H1 (cell line): ENCODE data around the gene SOX14. TPM values are rescaled to one million over a fixed set of nuclear protein-coding genes. Genes with fewer than 3 reads are reported as not detected.
A peak's percentile ranks its signal among the peaks of the same experiment; 100 is the strongest.

ENCODE experiments used
- CTCF ChIA-PET: fragments of 300-600 bp; sonication (Branson Sonifier 250); formaldehyde crosslinking; loops from one replicate; lab custom pipeline; 2021; ENCODE audit not compliant: partially characterized antibody; lab: Charles Lee
- POLR2A ChIA-PET: fragments of 300-600 bp; sonication (Branson Sonifier 250); formaldehyde crosslinking; loops from one replicate; lab custom pipeline; 2021; ENCODE audit warnings: inconsistent platforms; ENCODE audit not compliant: partially characterized antibody; lab: Charles Lee
- DNase-seq, 2 experiments: peaks; one replicate each; pipeline versions ENCODE4 v3.0.0 to v3.0.0-alpha.2; 2010 to 2022; ENCODE audit warnings: low spot score in 2 of 2, low read depth in 1 of 2, mixed read lengths in 1 of 2
- FAIRE-seq: peaks from 2 replicates; lab custom pipeline; 2011; peaks lifted over from hg19 to GRCh38; lab: Jason Lieb, UNC
- H2AFZ ChIP-seq: 2 replicates; pipeline ENCODE4 v1.8.1; 2012; ENCODE audit warnings: low read length, inconsistent platforms
- H2AK5ac ChIP-seq: 2 replicates; pipeline ENCODE4 v1.6.1; 2013; ENCODE audit warnings: low read depth, low read length
- H2BK120ac ChIP-seq: replicated peaks from 2 replicates; pipeline ENCODE3; 2013; ENCODE audit warnings: low read depth, low read length, inconsistent platforms
- H2BK12ac ChIP-seq: 2 replicates; pipeline ENCODE4 v1.6.1; 2013; ENCODE audit warnings: low read depth, low read length
- H2BK15ac ChIP-seq: 2 replicates; pipeline ENCODE4 v1.6.1; 2013; ENCODE audit warnings: low read length
- H2BK20ac ChIP-seq: 2 replicates; pipeline ENCODE4 v1.6.1; 2013; ENCODE audit warnings: low read length
- H2BK5ac ChIP-seq: 2 replicates; pipeline ENCODE4 v1.6.1; 2013; ENCODE audit warnings: low read depth, low read length
- H3K14ac ChIP-seq: 2 replicates; pipeline ENCODE4 v1.6.1; 2013; ENCODE audit warnings: inconsistent platforms; ENCODE audit not compliant: insufficient read length
- H3K18ac ChIP-seq: 2 replicates; pipeline ENCODE4 v1.6.1; 2013; ENCODE audit warnings: low read length; ENCODE audit errors: extremely low read depth
- H3K23ac ChIP-seq: 2 replicates; pipeline ENCODE4 v1.6.1; 2013; ENCODE audit warnings: inconsistent platforms; ENCODE audit not compliant: insufficient read length
- H3K23me2 ChIP-seq: 2 replicates; pipeline ENCODE4 v1.6.1; 2013; ENCODE audit warnings: low read depth, low read length
- H3K27ac ChIP-seq: 2 replicates; pipeline ENCODE4 v1.6.1; 2011; ENCODE audit warnings: low read depth, low read length, inconsistent platforms
- H3K27me3 ChIP-seq, 4 experiments: replicated peaks in 1 of 4; 1 replicate in 1 of 4; 2 replicates in 3 of 4; pipeline versions ENCODE4 v1.6.1 to v1.8.1; 2011 to 2013; ENCODE audit warnings: low read length in 3 of 4, mild to moderate bottlenecking in 3 of 4, inconsistent platforms in 2 of 4, mixed read lengths in 2 of 4, moderate library complexity in 1 of 4; ENCODE audit not compliant: control insufficient read depth in 3 of 4, insufficient read depth in 3 of 4; ENCODE audit errors: extremely low read depth in 1 of 4
- H3K36me3 ChIP-seq, 4 experiments: 2 replicates each; pipeline versions ENCODE4 v1.6.1 to v1.8.1; 2011 to 2013; ENCODE audit warnings: mild to moderate bottlenecking in 4 of 4, low read length in 3 of 4, moderate library complexity in 2 of 4, control low read depth in 1 of 4, inconsistent platforms in 1 of 4; ENCODE audit not compliant: insufficient read depth in 4 of 4, control insufficient read depth in 2 of 4
- H3K4ac ChIP-seq: replicated peaks from 2 replicates; pipeline ENCODE3; 2013; ENCODE audit warnings: low read length, low read depth, mixed read lengths, inconsistent platforms; ENCODE audit not compliant: insufficient read length
- H3K4me1 ChIP-seq, 4 experiments: replicated peaks in 1 of 4; 1 replicate in 1 of 4; 2 replicates in 3 of 4; pipeline versions ENCODE4 v1.6.1 to v1.8.1; 2011 to 2013; ENCODE audit warnings: low read length in 3 of 4, inconsistent platforms in 2 of 4, mixed read lengths in 1 of 4; ENCODE audit not compliant: insufficient read depth in 4 of 4, control insufficient read depth in 3 of 4
- H3K4me2 ChIP-seq, 2 experiments: 2 replicates each; pipeline versions ENCODE4 v1.6.1 to v1.8.1; 2011 to 2013; ENCODE audit warnings: low read depth in 2 of 2, low read length in 2 of 2, control low read depth in 1 of 2, inconsistent platforms in 1 of 2, mild to moderate bottlenecking in 1 of 2; ENCODE audit not compliant: insufficient read depth in 1 of 2
- H3K4me3 ChIP-seq, 4 experiments: fragments of 200-600, 300-600 bp in 1 of 4; sonication (generic), shearing (Covaris generic), sonication (Bioruptor Twin) in 1 of 4; 2 replicates each; pipeline versions ENCODE4 v1.5.1 to v1.8.1; 2011 to 2016; ENCODE audit warnings: low read length in 4 of 4, low read depth in 3 of 4, control low read depth in 2 of 4, inconsistent platforms in 2 of 4, mild to moderate bottlenecking in 2 of 4, mixed read lengths in 1 of 4, moderate library complexity in 1 of 4; ENCODE audit not compliant: insufficient read depth in 2 of 4; ENCODE audit errors: extremely low read depth in 1 of 4
- H3K56ac ChIP-seq: replicated peaks from 2 replicates; pipeline ENCODE3; 2013; ENCODE audit warnings: low read depth, mild to moderate bottlenecking, mixed read lengths, low read length, inconsistent platforms; ENCODE audit not compliant: insufficient read length
- H3K79me1 ChIP-seq: 2 replicates; pipeline ENCODE4 v1.6.1; 2013; ENCODE audit warnings: low read depth, low read length, control low read depth
- H3K79me2 ChIP-seq, 2 experiments: 2 replicates each; pipeline versions ENCODE4 v1.6.1 to v1.8.1; 2012 to 2013; ENCODE audit warnings: low read length in 2 of 2, mild to moderate bottlenecking in 2 of 2, inconsistent platforms in 1 of 2; ENCODE audit not compliant: insufficient read depth in 2 of 2, control insufficient read depth in 1 of 2
- H3K9ac ChIP-seq, 4 experiments: replicated peaks in 1 of 4; 1 replicate in 1 of 4; 2 replicates in 3 of 4; pipeline versions ENCODE4 v1.6.1 to v1.8.1; 2011 to 2013; ENCODE audit warnings: low read depth in 3 of 4, low read length in 3 of 4, control low read depth in 2 of 4, mild to moderate bottlenecking in 2 of 4, moderate library complexity in 2 of 4, inconsistent platforms in 1 of 4; ENCODE audit errors: extremely low read depth in 1 of 4
- H3K9me3 ChIP-seq, 2 experiments: 2 replicates each; pipeline versions ENCODE4 v1.6.1 to v1.8.1; 2012 to 2013; ENCODE audit warnings: mild to moderate bottlenecking in 2 of 2, moderate library complexity in 2 of 2, control low read depth in 1 of 2, inconsistent platforms in 1 of 2, low read depth in 1 of 2, low read length in 1 of 2, mixed read lengths in 1 of 2; ENCODE audit not compliant: insufficient read depth in 2 of 2
- H4K20me1 ChIP-seq, 2 experiments: replicated peaks in 1 of 2; 2 replicates each; pipeline versions ENCODE3 to v1.8.1; 2011 to 2013; ENCODE audit warnings: inconsistent platforms in 2 of 2, low read length in 2 of 2, mild to moderate bottlenecking in 1 of 2; ENCODE audit not compliant: insufficient read depth in 2 of 2, control insufficient read depth in 1 of 2
- H4K5ac ChIP-seq: 2 replicates; pipeline ENCODE4 v1.6.1; 2013; ENCODE audit warnings: low read length, low read depth, mixed read lengths, inconsistent platforms; ENCODE audit not compliant: insufficient read length
- H4K8ac ChIP-seq: 2 replicates; pipeline ENCODE4 v1.8.0; 2013; ENCODE audit warnings: mild to moderate bottlenecking, moderate library complexity, low read length, inconsistent platforms; ENCODE audit not compliant: insufficient read depth; ENCODE audit errors: extremely low read depth
- H4K91ac ChIP-seq: replicated peaks from 2 replicates; pipeline ENCODE3; 2013; ENCODE audit warnings: low read length, mixed read lengths, inconsistent platforms; ENCODE audit not compliant: insufficient read length
- CHD1 ChIP-seq: IDR thresholded peaks from 2 replicates; pipeline ENCODE4 v1.6.1; 2012; ENCODE audit warnings: low read depth, low read length, improper control_type of control experiment
- CHD2 ChIP-seq: IDR thresholded peaks from 2 replicates; pipeline ENCODE4 v1.6.1; 2012; ENCODE audit warnings: low read length, improper control_type of control experiment
- EGR1 ChIP-seq: IDR thresholded peaks from 2 replicates; pipeline ENCODE4 v1.6.1; 2011; ENCODE audit warnings: low read depth, low read length, borderline replicate concordance
- HDAC6 ChIP-seq: IDR thresholded peaks from one replicate; pipeline ENCODE4 v1.7.1; 2012; ENCODE audit warnings: low read depth, mild to moderate bottlenecking, inconsistent platforms, low read length, moderate library complexity
- WGBS, 2 experiments: shearing (Covaris generic) in 1 of 2; methylation state at CpG; one replicate each; pipeline versions ENCODE4 v1.1.6 to v1.1.7; 2013 to 2015; ENCODE audit warnings: low lambda C conversion rate in 2 of 2, mixed read lengths in 2 of 2, inconsistent platforms in 1 of 2, low coverage in 1 of 2, missing lambda C conversion rate in 1 of 2; ENCODE audit not compliant: insufficient replicate concordance in 2 of 2, insufficient coverage in 1 of 2, insufficient read length in 1 of 2; ENCODE audit errors: extremely low coverage in 1 of 2, missing lambda C conversion rate in 1 of 2; 5-methylcytosine and 5-hydroxymethylcytosine counted together
- polyA plus RNA-seq, 7 experiments: library from polyadenylated mRNA; depleted of rRNA in 3 of 7; stranded (reverse) in 5 of 7; unstranded in 2 of 7; fragments of >200 nt in 5 of 7; fragments of 200-250 nt in 2 of 7; gene quantifications; 1 replicate in 5 of 7; 2 replicates in 1 of 7; 4 replicates in 1 of 7; pipeline versions ENCODE4 v1.2.1 to v1.2.3, GENCODE V29; 2011 to 2013; ENCODE audit warnings: missing spikeins in 2 of 7, mixed read lengths in 2 of 7
- total RNA-seq: library from RNA; stranded (reverse); fragmentation: NEBNext Ultra II Directional; extraction: Animal tissue kit (Norgen Biotek cat#: 25700); gene quantifications from 2 replicates; pipeline ENCODE4 v1.2.1, GENCODE V29; 2021
- TF ChIP-seq, protein P1 (sequence below): IDR thresholded peaks from 2 replicates; pipeline ENCODE4 v1.6.1; 2011; ENCODE audit warnings: low read depth, mild to moderate bottlenecking, low read length; ENCODE audit not compliant: insufficient read depth

SOX14 gene
- total and polyA plus RNA-seq, 2 of the 8 experiments (the other 6 are each of a cell fraction or from before 2014, with no cell fraction given), result 0.03 to 0.50 TPM

GRCh38 chr3:137815251-137815650, 51.1 kb downstream of the SOX14 start:
- H2BK15ac ChIP-seq, result no peak overlapping the region
- H2AK5ac ChIP-seq, result no peak overlapping the region; the same call in 1 of the 2 replicates
- no peaks in the 10 kb centered on the region for H3K79me2 ChIP-seq
- no peak overlapping the region for H3K56ac ChIP-seq
- H2BK20ac ChIP-seq, result no peak overlapping the region
- H3K79me1 ChIP-seq, result no peaks in the 10 kb centered on the region
- POLR2A ChIA-PET, result no interaction called here
- no peak overlapping the region for H3K4me2 ChIP-seq
- H3K36me3 ChIP-seq, result no peaks in the 10 kb centered on the region
- no peak overlapping the region for H4K5ac ChIP-seq
- H4K20me1 ChIP-seq, result no peaks in the 10 kb centered on the region
- H3K27me3 ChIP-seq, result no peaks in the 10 kb centered on the region
- FAIRE-seq (no peak), DNase-seq (no peak)
- peaks cover 0 to 16% (median 3%) of the 10 kb centered on the region in 4 experiments; a peak in 4 of 7 replicates for H3K4me1 ChIP-seq
- no peak overlapping the region for H3K9ac ChIP-seq
- TF ChIP-seq HDAC6, result no peak
- TF ChIP-seq CHD2, result no peak
- TF ChIP-seq EGR1, result no peak
- TF ChIP-seq, protein P1, sequence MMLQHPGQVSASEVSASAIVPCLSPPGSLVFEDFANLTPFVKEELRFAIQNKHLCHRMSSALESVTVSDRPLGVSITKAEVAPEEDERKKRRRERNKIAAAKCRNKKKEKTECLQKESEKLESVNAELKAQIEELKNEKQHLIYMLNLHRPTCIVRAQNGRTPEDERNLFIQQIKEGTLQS, result no peak
- TF ChIP-seq CHD1, result no peak
- 0 out of 4 replicates have a peak, but pooled peaks cover 0 to 4% of the 10 kb centered on the region in 2 experiments for H3K9me3 ChIP-seq
- H3K18ac ChIP-seq, result no peak overlapping the region
- H4K91ac ChIP-seq, result peak overlapping the region; percentile 56
- no peaks in the 10 kb centered on the region for H3K23me2 ChIP-seq
- CTCF ChIA-PET, result interaction anchor here (0.7 kb wide), 1 partner anchor 22 kb away, joined by 3 read pairs; no protein-coding TSS in a partner anchor
- H3K27ac ChIP-seq, result no peak overlapping the region
- no peak overlapping the region for H3K4ac ChIP-seq
- no peak overlapping the region for H3K4me3 ChIP-seq
- H2AFZ ChIP-seq, result no peak overlapping the region
- H3K14ac ChIP-seq, result no peak overlapping the region
- no peak overlapping the region for H2BK12ac ChIP-seq
- H3K23ac ChIP-seq, result no peak overlapping the region
- H2BK120ac ChIP-seq, result no peak overlapping the region
- no peak overlapping the region for H4K8ac ChIP-seq
- H2BK5ac ChIP-seq, result no peak overlapping the region
- 87% methylated on average over 8 of the region's 8 CpGs; no CpG with 5 or more reads in 1 of the 2 experiments for WGBS, 2 experiments
